NCI-H82 treated with DMSO at 0.1 percent for 48 hours (cell line): Measurements from ENCODE around the gene LSM11.
"Not testable (repeated sequence)": the region's sequence is repeated elsewhere in the genome, so short reads cannot be mapped to it uniquely, and the experiment has no call there.

Source experiments
- DNase-seq: peaks from one replicate; lab custom pipeline; 2025; ENCODE audit not compliant: unreplicated experiment; lab: John Stamatoyannopoulos, UW

The LSM11 gene

GRCh38 chr5:157743163-157744050 is at the start of gene LSM11:
Gene LSM11, plus strand, starts transcription at chr5:157743712. Its CDS starts 39 bp downstream, at chr5:157743751.
- DNase-seq: peak; percentile 28

- not testable (repeated sequence) for DNase-seq
These were observed 49.7 kb upstream of the LSM11 start for GRCh38 chr5:157693816-157694215.

GRCh38 chr5:157696154-157696553 is 47.4 kb upstream of the LSM11 start:
- not testable (repeated sequence) for DNase-seq

- not testable (repeated sequence) for DNase-seq
These were observed 44.8 kb upstream of the LSM11 start for GRCh38 chr5:157698674-157699073.

- no peak for DNase-seq
These were observed 39.8 kb upstream of the LSM11 start for GRCh38 chr5:157703736-157704135.

GRCh38 chr5:157708866-157709265 is 34.6 kb upstream of the LSM11 start:
- DNase-seq: no peak

- DNase-seq: no peak
These were observed 34.2 kb upstream of the LSM11 start for GRCh38 chr5:157709346-157709745.

GRCh38 chr5:157710431-157710830 is 33.1 kb upstream of the LSM11 start:
- no peak for DNase-seq

GRCh38 chr5:157710882-157711281 is 32.6 kb upstream of the LSM11 start:
- no peak for DNase-seq

- DNase-seq: no peak
These were observed 29.5 kb upstream of the LSM11 start for GRCh38 chr5:157713830-157714595.

GRCh38 chr5:157714596-157714864 is 29.0 kb upstream of the LSM11 start:
- no peak for DNase-seq

GRCh38 chr5:157718519-157718918 is 25.0 kb upstream of the LSM11 start:
- DNase-seq: no peak

GRCh38 chr5:157719245-157719644 is 24.3 kb upstream of the LSM11 start:
- DNase-seq: no peak

GRCh38 chr5:157721159-157721558 is 22.4 kb upstream of the LSM11 start:
- DNase-seq: no peak

GRCh38 chr5:157722895-157723294 is 20.6 kb upstream of the LSM11 start:
- DNase-seq: not testable (repeated sequence)

- DNase-seq: not testable (repeated sequence)
These were observed 16.9 kb upstream of the LSM11 start for GRCh38 chr5:157726607-157727006.

GRCh38 chr5:157727858-157728257 is 15.7 kb upstream of the LSM11 start:
- not testable (repeated sequence) for DNase-seq

- DNase-seq: no peak
These were observed 13.7 kb upstream of the LSM11 start for GRCh38 chr5:157729858-157730257.

- no peak for DNase-seq
These were observed 12.6 kb upstream of the LSM11 start for GRCh38 chr5:157730900-157731271.

GRCh38 chr5:157731272-157732129 is 12.0 kb upstream of the LSM11 start, which contains the start of gene THG1L:
Gene THG1L, plus strand, starts transcription at chr5:157731420. Its CDS starts 21 bp downstream, at chr5:157731441.
- DNase-seq: peak; percentile 88

- no peak for DNase-seq
These were observed 11.4 kb upstream of the LSM11 start for GRCh38 chr5:157732130-157732514.
